C4-2B (cell line): ENCODE measurements around the gene KCNN1.

Experiments used
- H3K27ac ChIP-seq: fragments of 450-650 bp; 2 replicates; pipeline ENCODE4 v1.5.1; 2017
- ZFX ChIP-seq: fragments of 450-650 bp; IDR thresholded peaks from 2 replicates; pipeline ENCODE4 v1.6.1; 2017
- TF ChIP-seq, protein P1 (sequence below): fragments of 450-650 bp; conservative IDR thresholded peaks from 2 replicates; pipeline ENCODE4 v1.5.1; 2017; ENCODE audit warnings: mild to moderate bottlenecking

Gene KCNN1

DNA sequence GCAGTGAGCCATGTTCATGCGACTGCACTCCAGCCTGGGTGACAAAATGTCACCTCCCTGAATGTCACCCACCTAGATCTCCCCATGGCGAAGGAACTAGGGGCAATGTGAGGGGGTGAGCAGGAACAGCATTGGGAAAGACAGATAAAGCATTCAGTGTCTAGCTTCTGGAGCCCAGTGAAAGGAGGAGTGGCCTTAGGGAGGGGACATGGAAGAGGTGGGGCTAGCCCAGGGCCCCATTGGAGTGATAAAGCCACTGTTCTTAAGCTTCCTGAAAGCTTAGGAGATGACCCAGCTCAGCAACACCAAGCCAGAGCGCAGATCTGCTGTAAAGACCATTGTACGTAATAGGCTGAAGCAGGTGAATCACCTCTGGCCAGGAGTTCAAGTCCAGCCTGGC, 13.0 kb upstream of the KCNN1 start:
- H3K27ac ChIP-seq = no peak overlapping the region
- TF ChIP-seq ZFX = no peak
- TF ChIP-seq, protein P1, sequence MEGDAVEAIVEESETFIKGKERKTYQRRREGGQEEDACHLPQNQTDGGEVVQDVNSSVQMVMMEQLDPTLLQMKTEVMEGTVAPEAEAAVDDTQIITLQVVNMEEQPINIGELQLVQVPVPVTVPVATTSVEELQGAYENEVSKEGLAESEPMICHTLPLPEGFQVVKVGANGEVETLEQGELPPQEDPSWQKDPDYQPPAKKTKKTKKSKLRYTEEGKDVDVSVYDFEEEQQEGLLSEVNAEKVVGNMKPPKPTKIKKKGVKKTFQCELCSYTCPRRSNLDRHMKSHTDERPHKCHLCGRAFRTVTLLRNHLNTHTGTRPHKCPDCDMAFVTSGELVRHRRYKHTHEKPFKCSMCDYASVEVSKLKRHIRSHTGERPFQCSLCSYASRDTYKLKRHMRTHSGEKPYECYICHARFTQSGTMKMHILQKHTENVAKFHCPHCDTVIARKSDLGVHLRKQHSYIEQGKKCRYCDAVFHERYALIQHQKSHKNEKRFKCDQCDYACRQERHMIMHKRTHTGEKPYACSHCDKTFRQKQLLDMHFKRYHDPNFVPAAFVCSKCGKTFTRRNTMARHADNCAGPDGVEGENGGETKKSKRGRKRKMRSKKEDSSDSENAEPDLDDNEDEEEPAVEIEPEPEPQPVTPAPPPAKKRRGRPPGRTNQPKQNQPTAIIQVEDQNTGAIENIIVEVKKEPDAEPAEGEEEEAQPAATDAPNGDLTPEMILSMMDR = no peak

DNA sequence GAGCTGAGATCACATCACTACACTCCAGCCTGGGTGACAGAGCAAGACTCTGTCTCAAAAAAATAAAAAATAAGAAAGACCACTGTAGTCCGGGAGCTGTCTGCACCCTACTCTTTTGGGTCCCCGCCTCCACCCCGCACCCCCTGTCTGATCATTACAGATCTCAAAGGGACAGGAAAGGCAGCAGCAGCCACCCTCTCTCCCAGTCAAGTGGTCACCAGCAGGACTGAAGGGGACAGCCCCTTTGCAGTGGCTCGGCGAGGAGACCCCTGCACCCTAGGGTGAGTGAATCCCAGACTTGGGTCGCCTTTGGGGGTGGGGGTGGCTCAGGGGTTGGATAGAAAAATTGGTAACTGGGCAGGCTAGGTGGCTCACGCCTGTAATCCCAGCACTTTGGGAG, 12.5 kb upstream of the KCNN1 start:
- H3K27ac ChIP-seq = no peak overlapping the region
- TF ChIP-seq, protein P1 = no peak
- no peak for TF ChIP-seq ZFX

DNA sequence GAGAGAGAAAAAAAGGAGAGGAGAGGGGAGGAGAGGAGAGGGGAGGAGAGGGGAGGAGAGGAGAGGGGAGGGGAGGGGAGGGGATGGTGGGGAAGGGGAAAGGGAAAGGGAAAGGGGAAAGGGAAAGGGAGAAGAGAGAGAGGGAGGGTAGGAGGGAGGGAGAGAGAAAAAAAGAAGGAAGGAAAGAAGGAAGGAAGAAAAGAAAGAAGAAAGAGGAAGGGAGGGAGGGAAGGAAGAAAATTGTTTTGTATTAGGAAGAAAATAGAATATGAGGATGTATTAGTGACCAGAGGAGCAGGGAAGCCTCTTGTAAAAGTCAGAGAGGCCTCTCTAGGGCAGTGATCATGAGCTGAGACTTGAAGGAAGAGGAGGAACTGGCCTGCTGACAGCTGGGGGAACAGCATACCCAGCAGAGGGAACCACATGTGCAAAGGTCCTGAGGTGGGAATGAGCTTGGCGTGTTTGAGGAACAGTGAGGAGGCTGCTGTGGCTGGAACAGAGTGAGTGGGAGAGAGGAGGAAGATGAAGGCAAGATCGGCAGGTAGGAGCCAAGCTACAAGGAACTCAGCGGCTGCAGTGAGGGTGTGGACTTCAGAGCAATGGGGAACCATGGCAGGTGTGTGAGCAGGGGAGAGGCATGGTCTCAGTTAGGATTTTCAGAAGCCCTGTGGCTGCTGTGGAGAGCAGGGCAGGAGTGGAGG, 9.6 kb upstream of the KCNN1 start:
- no peak overlapping the region for H3K27ac ChIP-seq
- TF ChIP-seq, protein P1 = no peak
- no peak for TF ChIP-seq ZFX

DNA sequence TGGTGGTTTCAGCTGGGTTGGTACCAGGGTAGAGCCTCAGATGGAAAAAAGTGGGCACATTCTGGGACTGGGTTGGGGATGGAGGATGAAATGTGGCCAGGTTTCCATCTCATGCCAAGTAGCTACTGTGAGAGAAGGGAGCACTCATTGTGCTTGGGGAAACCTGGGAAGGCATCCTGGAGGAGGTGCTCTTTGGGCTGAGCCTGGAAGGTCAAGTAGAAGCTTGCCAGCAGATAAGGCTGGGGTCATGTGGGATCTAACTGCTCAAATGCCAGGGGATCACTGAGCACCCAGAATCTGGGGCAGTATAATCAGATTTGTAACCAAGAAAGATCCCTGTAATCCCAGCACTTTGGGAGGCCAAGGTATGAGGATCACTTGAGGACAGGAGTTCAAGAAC, 9.0 kb upstream of the KCNN1 start:
- TF ChIP-seq, protein P1 = no peak
- TF ChIP-seq ZFX = no peak
- no peak overlapping the region for H3K27ac ChIP-seq

DNA sequence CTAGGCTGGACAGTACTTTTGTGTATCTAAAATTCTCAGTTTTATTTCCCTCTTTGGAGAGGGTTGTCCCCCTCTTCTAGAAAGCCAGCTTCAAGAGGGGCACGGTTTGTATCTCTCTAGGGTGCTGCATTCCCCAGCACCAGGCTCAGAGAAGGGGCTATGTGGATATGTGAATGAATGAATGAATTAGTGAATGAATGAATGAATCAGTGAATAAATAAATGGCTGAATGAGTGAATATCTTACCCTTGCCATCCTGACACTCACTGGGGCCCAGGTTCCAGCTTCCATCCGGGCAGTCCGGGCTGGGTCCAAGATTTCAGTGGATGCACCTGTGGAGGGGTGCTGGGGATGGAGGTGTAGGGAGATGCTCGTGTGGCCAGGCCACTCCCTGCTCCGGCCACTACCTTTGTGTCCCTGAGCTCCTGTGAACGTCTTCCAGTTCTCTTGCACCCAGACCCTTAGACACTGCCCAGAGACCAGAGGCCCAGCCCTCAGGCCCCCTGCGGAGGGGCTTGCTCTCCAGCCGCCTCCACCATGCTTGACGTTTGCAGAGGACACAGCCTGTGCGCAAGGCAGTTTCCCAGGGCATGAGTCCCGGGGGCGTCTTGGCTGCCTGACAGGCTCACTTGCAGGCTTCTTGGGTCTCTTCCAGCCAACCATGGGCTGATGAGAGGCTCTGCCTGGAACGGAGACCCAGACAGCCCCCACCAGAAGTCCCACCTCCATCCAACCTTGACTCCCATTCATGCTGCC, 2.8 kb upstream of the KCNN1 start:
- H3K27ac ChIP-seq = no peak overlapping the region
- TF ChIP-seq ZFX = no peak
- TF ChIP-seq, protein P1 = no peak

DNA sequence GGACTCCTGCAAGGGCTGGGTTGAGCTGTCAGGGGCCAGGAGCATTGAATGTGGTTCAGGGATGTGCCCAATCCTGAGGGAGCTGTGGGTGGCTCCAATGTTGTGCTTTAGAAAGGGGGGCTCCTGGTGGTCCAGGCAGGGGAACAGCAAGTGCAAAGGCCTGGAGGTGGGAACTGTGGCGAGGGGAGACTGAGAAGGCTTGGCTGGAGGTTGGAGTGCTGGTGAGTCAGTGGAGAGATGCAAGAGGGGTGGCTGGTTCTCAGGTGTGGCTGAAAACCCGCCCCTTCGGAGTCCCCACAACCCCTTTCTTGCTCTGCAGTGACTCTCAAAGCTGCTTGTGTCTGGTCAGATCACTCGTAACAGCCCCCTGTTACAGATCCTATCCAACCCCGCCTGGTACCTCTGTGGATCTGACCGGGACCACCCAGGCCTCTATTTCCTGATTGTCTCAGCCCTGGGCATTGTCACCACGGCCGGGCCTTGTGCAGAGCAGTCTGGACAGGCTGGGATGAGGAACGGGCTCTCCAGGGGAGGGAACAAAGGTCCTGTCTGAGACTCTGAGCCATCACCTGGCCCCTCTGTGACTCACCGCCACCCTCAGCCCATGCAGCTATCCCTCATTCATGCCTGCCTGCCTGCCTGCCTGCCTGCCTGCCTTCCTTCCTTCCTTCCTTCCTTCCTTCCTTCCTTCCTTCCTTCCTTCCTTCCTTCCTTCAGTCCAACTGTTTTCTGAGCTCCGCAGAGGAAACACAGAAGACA, 1.4 kb upstream of the KCNN1 start:
- no peak for TF ChIP-seq ZFX
- TF ChIP-seq, protein P1 = no peak
- H3K27ac ChIP-seq = no peak overlapping the region

DNA sequence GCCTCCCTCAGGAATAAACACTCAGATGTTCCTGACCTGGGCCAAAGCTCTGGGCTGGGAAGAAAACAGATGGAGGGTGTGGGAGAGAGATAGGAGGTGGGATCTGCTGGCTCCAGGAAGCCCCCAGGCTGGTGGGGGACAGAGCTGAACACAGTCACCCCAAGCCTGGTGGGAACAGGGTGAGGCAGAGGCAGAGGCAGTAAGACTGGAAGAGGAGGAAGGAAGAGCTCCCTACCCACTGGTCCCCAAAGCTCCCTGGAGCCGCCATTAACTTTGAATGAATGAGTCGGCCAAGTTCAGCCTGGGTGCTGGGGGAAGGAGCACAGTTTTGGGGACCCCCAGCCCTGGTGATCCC, 801 bp upstream of the KCNN1 start:
- no peak for TF ChIP-seq ZFX
- TF ChIP-seq, protein P1 = no peak
- no peak overlapping the region for H3K27ac ChIP-seq
